Endothelial cell of umbilical vein (primary cell): ENCODE results near the gene IPP. TPM values are rescaled to one million over a fixed set of nuclear protein-coding genes. Genes with fewer than 3 reads are reported as not detected.
"Not testable (repeated sequence)": the region's sequence is repeated elsewhere in the genome, so short reads cannot be mapped to it uniquely, and the experiment has no call there.

Source experiments
- BruUV-seq: library from RNA; stranded (reverse); fragments of 400-500 nt; replicated peaks from 2 replicates; lab custom pipeline; 2021; lab: Mats Ljungman, UMichigan
- CTCF ChIA-PET: fragments of 300-600, 350-600 bp; sonication (Branson Sonifier 250); formaldehyde crosslinking; loops from one replicate; lab custom pipeline; 2021; ENCODE audit warnings: antibody characterized with exemption, inconsistent platforms; lab: Charles Lee
- POLR2A ChIA-PET: fragments of 300-600, 350-600 bp; sonication (Branson Sonifier 250); formaldehyde crosslinking; loops from one replicate; lab custom pipeline; 2021; ENCODE audit warnings: antibody characterized with exemption, inconsistent platforms; lab: Charles Lee
- DNase-seq: peaks from one replicate; pipeline ENCODE4 v3.0.0-alpha.2; 2011; ENCODE audit warnings: low read depth, low spot score
- FAIRE-seq: peaks from 2 replicates; lab custom pipeline; 2011; peaks lifted over from hg19 to GRCh38; lab: Jason Lieb, UNC
- H2AFZ ChIP-seq: 2 replicates; pipeline ENCODE4 v1.6.0; 2012; ENCODE audit warnings: low read depth, low read length, control low read depth, inconsistent platforms
- H3K27ac ChIP-seq: 2 replicates; pipeline ENCODE4 v1.5.1; 2011; ENCODE audit warnings: low read depth, mild to moderate bottlenecking, control low read depth, low read length, moderate library complexity; ENCODE audit not compliant: insufficient read depth
- H3K27me3 ChIP-seq, 2 experiments: 2 replicates each; pipeline versions ENCODE4 v1.6.0 to v1.6.1; 2011; ENCODE audit warnings: low read length in 2 of 2, mixed read lengths in 1 of 2; ENCODE audit not compliant: control insufficient read depth in 2 of 2, insufficient read depth in 2 of 2
- H3K36me3 ChIP-seq, 2 experiments: 2 replicates in 1 of 2; 3 replicates in 1 of 2; pipeline ENCODE4 v1.5.1; 2011; ENCODE audit warnings: low read length in 2 of 2, mild to moderate bottlenecking in 1 of 2, moderate library complexity in 1 of 2; ENCODE audit not compliant: control insufficient read depth in 2 of 2, insufficient read depth in 2 of 2; ENCODE audit errors: extremely low read depth in 1 of 2
- H3K4me1 ChIP-seq: 3 replicates; pipeline ENCODE4 v1.5.1; 2011; ENCODE audit warnings: mild to moderate bottlenecking, low read length; ENCODE audit not compliant: control insufficient read depth, insufficient read depth; ENCODE audit errors: extremely low read depth
- H3K4me2 ChIP-seq: 2 replicates; pipeline ENCODE4 v1.6.1; 2011; ENCODE audit warnings: low read length, control low read depth, mixed read lengths; ENCODE audit not compliant: insufficient read depth
- H3K4me3 ChIP-seq, 3 experiments: fragments of 200-600 bp in 1 of 3; sonication (generic), shearing (Covaris generic) in 1 of 3; replicated peaks in 1 of 3; 2 replicates each; pipeline ENCODE4 v1.5.1; 2011 to 2016; ENCODE audit warnings: control low read depth in 3 of 3, low read length in 3 of 3, mild to moderate bottlenecking in 2 of 3, inconsistent platforms in 1 of 3, low read depth in 1 of 3, moderate library complexity in 1 of 3; ENCODE audit not compliant: insufficient read depth in 1 of 3
- H3K79me2 ChIP-seq: 2 replicates; pipeline ENCODE4 v1.6.0; 2012; ENCODE audit warnings: low read length, inconsistent platforms; ENCODE audit not compliant: control insufficient read depth, insufficient read depth
- H3K9ac ChIP-seq: replicated peaks from 2 replicates; pipeline ENCODE3; 2011; ENCODE audit warnings: low read length, control low read depth; ENCODE audit not compliant: insufficient read depth; ENCODE audit errors: extremely low read depth
- H3K9me1 ChIP-seq: replicated peaks from 3 replicates; pipeline ENCODE4 v1.6.0; 2011; ENCODE audit warnings: mild to moderate bottlenecking, low read length; ENCODE audit not compliant: control insufficient read depth, insufficient read depth; ENCODE audit errors: extremely low read depth
- H3K9me3 ChIP-seq: replicated peaks from 2 replicates; pipeline ENCODE4 v1.5.1; 2012; ENCODE audit warnings: low read length, inconsistent platforms; ENCODE audit not compliant: control insufficient read depth, insufficient read depth
- H4K20me1 ChIP-seq: replicated peaks from 2 replicates; pipeline ENCODE3; 2011; ENCODE audit warnings: mild to moderate bottlenecking, low read length; ENCODE audit not compliant: control insufficient read depth, insufficient read depth; ENCODE audit errors: extremely low read depth
- dilution Hi-C: fragments of 300-500 bp; cut with MboI; formaldehyde crosslinking; loops from one replicate; pipeline ENCODE4 v1.15.0; 2019; ENCODE audit warnings: low sequenced_read_pairs; ENCODE audit not compliant: extremely low pct_ligation_motif_present
- intact Hi-C: fragments of 100-400 bp; cut with micrococcal nuclease; formaldehyde crosslinking; loops from one replicate; pipeline ENCODE4 v1.10.0; 2022
- polyA plus RNA-seq, 4 experiments: library from polyadenylated mRNA; depleted of rRNA in 3 of 4; stranded (reverse) in 3 of 4; unstranded in 1 of 4; fragments of >200 nt; gene quantifications; 2 replicates each; pipeline versions ENCODE4 v1.2.1 to v1.2.3, GENCODE V29; 2011 to 2012; ENCODE audit warnings: missing spikeins in 1 of 4
- total RNA-seq: library from RNA; stranded (reverse); gene quantifications from 2 replicates; pipeline ENCODE4 v1.2.3, GENCODE V29; 2021
- TF ChIP-seq, protein P1 (sequence below), 2 donors: IDR thresholded peaks; 1 replicate in 1 of 2; 2 replicates in 1 of 2; pipeline ENCODE4 v1.5.1; 2011; ENCODE audit warnings: low read length in 2 of 2, mild to moderate bottlenecking in 2 of 2, moderate library complexity in 2 of 2, control low read depth in 1 of 2, inconsistent platforms in 1 of 2, low read depth in 1 of 2; ENCODE audit not compliant: insufficient read depth in 1 of 2; ENCODE audit errors: extremely low read depth in 1 of 2

The IPP gene
- total and polyA plus RNA-seq, 2 donors (not counting 3 experiments of a cell fraction or from before 2014, with no cell fraction given), result 2.1 to 6.3 TPM

DNA sequence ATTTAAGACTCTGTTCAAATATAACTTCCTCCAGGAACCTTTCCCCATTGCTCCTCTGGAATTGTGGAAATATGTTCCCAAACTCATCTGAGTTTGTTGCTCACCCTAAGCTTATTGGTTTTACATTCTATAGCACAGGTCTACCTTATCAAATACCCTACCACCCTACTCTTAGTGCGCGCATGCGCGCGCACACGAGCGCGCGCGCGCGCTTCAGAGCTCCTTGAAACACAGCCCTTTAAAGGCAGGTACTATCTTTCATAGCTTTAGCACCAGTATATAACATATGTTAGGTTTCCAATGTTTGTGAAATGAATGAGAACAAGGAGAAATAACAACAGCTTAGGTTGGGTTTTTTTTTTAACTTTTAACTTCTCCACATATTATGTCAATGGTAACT is 3.5 kb downstream of the IPP start:
- dilution Hi-C loops, result no loop called here

DNA sequence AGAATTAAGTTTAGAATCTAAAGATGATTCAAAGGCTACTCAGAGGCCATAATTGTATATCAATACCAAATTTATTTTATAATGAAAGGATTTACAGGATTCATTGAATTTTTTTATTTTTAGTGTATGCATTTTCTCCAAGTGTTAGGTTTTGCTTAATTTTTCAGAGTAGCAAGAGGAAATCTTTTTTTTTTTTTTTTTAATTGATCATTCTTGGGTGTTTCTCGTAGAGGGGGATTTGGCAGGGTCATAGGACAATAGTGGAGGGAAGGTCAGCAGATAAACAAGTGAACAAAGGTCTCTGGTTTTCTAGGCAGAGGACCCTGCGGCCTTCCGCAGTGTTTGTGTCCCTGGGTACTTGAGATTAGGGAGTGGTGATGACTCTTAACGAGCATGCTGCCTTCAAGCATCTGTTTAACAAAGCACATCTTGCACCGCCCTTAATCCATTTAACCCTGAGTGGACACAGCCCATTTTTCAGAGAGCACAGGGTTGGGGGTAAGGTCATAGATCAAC is 10.8 kb downstream of the IPP start:
- H3K9me1 ChIP-seq, H3K9me3 ChIP-seq, POLR2A ChIA-PET, BruUV-seq, H3K4me1 ChIP-seq, DNase-seq, dilution Hi-C loops, FAIRE-seq, H3K4me3 ChIP-seq, CTCF ChIA-PET, H3K36me3 ChIP-seq, H3K27ac ChIP-seq, H4K20me1 ChIP-seq, H2AFZ ChIP-seq, intact Hi-C loops, H3K9ac ChIP-seq, H3K4me2 ChIP-seq, H3K79me2 ChIP-seq, H3K27me3 ChIP-seq: not testable (repeated sequence)

More for the DNA sequence above, 3.5 kb downstream of the IPP start:
- no peaks in the 10 kb centered on the region for H3K36me3 ChIP-seq
- no peak for DNase-seq
- no peak overlapping the region for H2AFZ ChIP-seq
- no peak overlapping the region for H3K4me2 ChIP-seq
- no peak overlapping the region for H3K9ac ChIP-seq
- no peaks in the 10 kb centered on the region for H4K20me1 ChIP-seq
- peaks cover 8% of the 10 kb centered on the region for H3K4me1 ChIP-seq
- H3K79me2 ChIP-seq, result no peaks in the 10 kb centered on the region
- intact Hi-C loops, result no loop called here
- H3K27ac ChIP-seq, result no peak overlapping the region
- FAIRE-seq, result no peak
- no peak overlapping the region for H3K4me3 ChIP-seq
- ChIA-PET CTCF (interaction anchor here (1.0 to 1.5 kb wide), 3 partner anchors 9 to 61 kb away, joined by 3 read pairs; partner anchors contain the start of gene GPBP1L1), POLR2A (no interaction called here)
- TF ChIP-seq, protein P1, sequence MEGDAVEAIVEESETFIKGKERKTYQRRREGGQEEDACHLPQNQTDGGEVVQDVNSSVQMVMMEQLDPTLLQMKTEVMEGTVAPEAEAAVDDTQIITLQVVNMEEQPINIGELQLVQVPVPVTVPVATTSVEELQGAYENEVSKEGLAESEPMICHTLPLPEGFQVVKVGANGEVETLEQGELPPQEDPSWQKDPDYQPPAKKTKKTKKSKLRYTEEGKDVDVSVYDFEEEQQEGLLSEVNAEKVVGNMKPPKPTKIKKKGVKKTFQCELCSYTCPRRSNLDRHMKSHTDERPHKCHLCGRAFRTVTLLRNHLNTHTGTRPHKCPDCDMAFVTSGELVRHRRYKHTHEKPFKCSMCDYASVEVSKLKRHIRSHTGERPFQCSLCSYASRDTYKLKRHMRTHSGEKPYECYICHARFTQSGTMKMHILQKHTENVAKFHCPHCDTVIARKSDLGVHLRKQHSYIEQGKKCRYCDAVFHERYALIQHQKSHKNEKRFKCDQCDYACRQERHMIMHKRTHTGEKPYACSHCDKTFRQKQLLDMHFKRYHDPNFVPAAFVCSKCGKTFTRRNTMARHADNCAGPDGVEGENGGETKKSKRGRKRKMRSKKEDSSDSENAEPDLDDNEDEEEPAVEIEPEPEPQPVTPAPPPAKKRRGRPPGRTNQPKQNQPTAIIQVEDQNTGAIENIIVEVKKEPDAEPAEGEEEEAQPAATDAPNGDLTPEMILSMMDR (IDR thresholded peaks at IDR 0.05; ENCODE audit: extremely low read depth in 1 of 2, insufficient read depth in 1 of 2, low read depth in 1 of 2, low read length in 2 of 2), result no peak
- H3K27me3 ChIP-seq, result no peaks in the 10 kb centered on the region
- BruUV-seq, result no TSS peak
- H3K9me3 ChIP-seq, result no peaks in the 10 kb centered on the region
- H3K9me1 ChIP-seq, result no peaks in the 10 kb centered on the region
